T-helper 1 cell (primary cell): ENCODE results near the gene RNF213.

ENCODE experiments used
- DNase-seq, 5 donors: peaks; one replicate each; pipeline ENCODE4 v3.0.0-alpha.2; 2012 to 2020
- total RNA-seq, 4 donors: gene quantifications; one replicate each; lab custom pipeline; 2026; lab: John Stamatoyannopoulos, UW

RNF213 gene
- 1,463 to 2,368 (median 1,965) reads per million in 4 donors for total RNA-seq

GRCh38 chr17:80260791-80261158 is at the start of gene RNF213:
TSS of gene RNF213 (plus strand) at chr17:80260852. CDS start at chr17:80263682, 2,830 bp downstream.
- DNase-seq = peak; percentile 48 to 73 (median 54)

- DNase-seq = no peak
These were observed 48.5 kb upstream of the RNF213 start for GRCh38 chr17:80212109-80212508.

- no peak for DNase-seq
These were observed 48.1 kb upstream of the RNF213 start for GRCh38 chr17:80212511-80212910.

- no peak for DNase-seq
These were observed 47.5 kb upstream of the RNF213 start for GRCh38 chr17:80212962-80213642.

GRCh38 chr17:80213643-80213975 is 47.0 kb upstream of the RNF213 start:
- no peak for DNase-seq

GRCh38 chr17:80214012-80214877 is 46.4 kb upstream of the RNF213 start:
- DNase-seq = no peak

GRCh38 chr17:80214878-80215210 is 45.8 kb upstream of the RNF213 start:
- no peak for DNase-seq

GRCh38 chr17:80216473-80217456 is 43.9 kb upstream of the RNF213 start:
- DNase-seq = no peak

- DNase-seq = no peak
These were observed 42.8 kb upstream of the RNF213 start for GRCh38 chr17:80217703-80218362.

- DNase-seq = no peak
These were observed 42.3 kb upstream of the RNF213 start for GRCh38 chr17:80218391-80218790.

- DNase-seq = peak; percentile 75 to 90 (median 87)
These were observed 41.5 kb upstream of the RNF213 start for GRCh38 chr17:80219013-80219762.

GRCh38 chr17:80219763-80220053 is 40.9 kb upstream of the RNF213 start:
- DNase-seq = no peak

GRCh38 chr17:80220054-80220735 is 40.5 kb upstream of the RNF213 start, which contains the start of the genes SGSH and SLC26A11:
TSS of gene SGSH (minus strand) at chr17:80220333. CDS start at chr17:80220313, 20 bp downstream.
TSS of gene SLC26A11 (plus strand) at chr17:80220427. CDS start at chr17:80221561, 1,134 bp downstream.
- DNase-seq = peak; percentile 42 to 58 (median 56)

- DNase-seq = peak in 1 of 5 donors; percentile 7
These were observed 39.9 kb upstream of the RNF213 start for GRCh38 chr17:80220736-80221215.

GRCh38 chr17:80221351-80222105 is 39.1 kb upstream of the RNF213 start:
- no peak for DNase-seq

- no peak for DNase-seq
These were observed 38.1 kb upstream of the RNF213 start for GRCh38 chr17:80222376-80223141.

GRCh38 chr17:80223142-80223815 is 37.4 kb upstream of the RNF213 start:
- DNase-seq = no peak

GRCh38 chr17:80223838-80224497 is 36.7 kb upstream of the RNF213 start:
- no peak for DNase-seq
